ENCODE results near the gene PSD4.
A peak's percentile ranks its signal among the peaks of the same experiment; 100 is the strongest.

PSD4 gene

GRCh38 chr2:113240915-113241911, 67.4 kb downstream of the PSD4 start:
- DNase-seq = peak in 1 of 2 donors; percentile 63

DNA sequence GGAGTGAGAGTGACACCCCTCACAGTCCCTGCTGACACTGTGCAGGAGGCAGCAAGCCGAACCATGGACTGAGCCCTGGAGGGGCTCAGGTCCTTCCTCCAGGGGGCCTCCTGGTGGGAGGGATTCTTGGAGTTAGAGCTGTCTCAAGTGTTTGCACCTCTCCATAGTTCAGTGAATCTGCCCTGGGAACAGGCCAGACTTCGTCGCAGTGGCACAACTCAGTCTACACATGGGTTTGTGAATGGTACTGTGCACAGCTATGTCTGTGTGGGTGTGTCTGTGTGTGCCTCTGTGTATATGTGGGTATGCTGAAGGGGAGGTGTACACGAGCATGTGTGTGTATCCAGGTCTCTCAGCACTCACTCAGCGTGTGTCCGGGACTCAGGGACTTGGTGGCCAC, 68.6 kb downstream of the PSD4 start:
- DNase-seq = no peak

GRCh38 chr2:113245276-113245711, 71.5 kb downstream of the PSD4 start:
- DNase-seq = no peak

GRCh38 chr2:113246606-113247005, 72.8 kb downstream of the PSD4 start:
- DNase-seq = no peak

GRCh38 chr2:113248997-113249770, 75.4 kb downstream of the PSD4 start:
- peak; percentile 75 to 79 for DNase-seq

DNA sequence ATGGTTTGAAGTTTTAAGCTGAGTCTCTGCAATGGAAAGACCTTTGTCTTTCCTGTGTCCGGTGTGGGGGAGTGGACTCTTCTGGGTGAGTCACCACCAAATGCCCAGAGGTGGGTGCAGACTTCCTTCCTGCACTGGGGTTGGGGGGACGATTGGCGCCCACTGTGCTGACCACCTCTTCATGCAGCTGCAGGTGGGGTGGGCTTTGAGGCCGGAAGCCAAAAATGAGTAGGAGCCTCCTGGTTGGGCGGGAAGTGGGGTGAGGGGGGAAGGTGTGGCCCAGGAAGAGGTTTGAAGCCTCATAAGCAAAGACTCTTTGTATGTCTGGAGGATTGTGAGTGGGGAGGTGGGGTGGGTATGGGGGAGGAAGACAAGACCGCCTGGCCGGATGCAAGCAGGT, 77.3 kb downstream of the PSD4 start:
- peak; percentile 11 to 32 for DNase-seq

DNA sequence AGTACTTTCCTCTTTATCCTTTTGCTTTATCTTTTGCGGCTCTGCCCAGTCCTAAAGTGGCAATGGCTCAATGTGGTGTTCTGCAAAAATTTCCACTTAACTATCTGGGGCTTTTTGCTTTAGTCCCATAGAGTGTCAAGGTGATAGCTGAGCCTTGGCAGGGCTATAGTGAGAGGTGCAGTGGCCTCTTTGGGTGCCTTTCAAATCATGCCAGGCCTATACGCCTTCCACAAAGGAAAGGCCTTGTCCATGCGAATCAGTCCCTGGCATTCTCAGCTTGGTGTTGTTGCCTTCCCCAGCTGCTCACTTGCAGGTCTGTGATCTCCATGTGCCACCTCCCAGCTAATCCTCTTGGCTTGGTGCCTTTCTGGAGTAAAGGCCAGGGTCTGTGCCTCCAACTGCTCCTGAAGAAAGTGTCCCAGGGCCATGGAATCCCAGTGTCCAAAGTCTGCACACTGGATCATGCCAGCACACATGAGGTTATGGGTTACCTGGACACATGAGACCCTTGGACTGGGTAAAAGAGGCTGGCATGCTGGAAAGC, 78.3 kb downstream of the PSD4 start:
- DNase-seq = no peak

DNA sequence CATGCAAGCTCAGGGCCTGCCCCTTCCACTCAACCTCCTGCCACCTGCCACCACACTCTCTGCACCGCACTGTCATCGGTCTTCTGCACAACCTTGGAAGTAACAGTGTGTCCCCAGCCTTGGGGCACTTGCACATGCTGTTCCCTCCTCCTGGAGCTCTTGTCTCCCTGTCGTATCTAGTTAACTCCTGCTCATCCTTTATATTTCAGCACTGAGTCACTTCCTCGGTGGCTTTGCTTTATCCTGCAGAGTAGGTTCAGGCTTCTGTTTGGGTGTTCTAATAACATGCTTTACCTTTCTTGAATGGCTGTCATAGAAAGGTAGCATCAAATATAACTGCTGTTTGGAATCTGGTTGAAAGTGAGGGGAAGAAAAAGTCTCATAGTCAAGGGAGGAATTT, 79.7 kb downstream of the PSD4 start:
- DNase-seq = no peak

DNA sequence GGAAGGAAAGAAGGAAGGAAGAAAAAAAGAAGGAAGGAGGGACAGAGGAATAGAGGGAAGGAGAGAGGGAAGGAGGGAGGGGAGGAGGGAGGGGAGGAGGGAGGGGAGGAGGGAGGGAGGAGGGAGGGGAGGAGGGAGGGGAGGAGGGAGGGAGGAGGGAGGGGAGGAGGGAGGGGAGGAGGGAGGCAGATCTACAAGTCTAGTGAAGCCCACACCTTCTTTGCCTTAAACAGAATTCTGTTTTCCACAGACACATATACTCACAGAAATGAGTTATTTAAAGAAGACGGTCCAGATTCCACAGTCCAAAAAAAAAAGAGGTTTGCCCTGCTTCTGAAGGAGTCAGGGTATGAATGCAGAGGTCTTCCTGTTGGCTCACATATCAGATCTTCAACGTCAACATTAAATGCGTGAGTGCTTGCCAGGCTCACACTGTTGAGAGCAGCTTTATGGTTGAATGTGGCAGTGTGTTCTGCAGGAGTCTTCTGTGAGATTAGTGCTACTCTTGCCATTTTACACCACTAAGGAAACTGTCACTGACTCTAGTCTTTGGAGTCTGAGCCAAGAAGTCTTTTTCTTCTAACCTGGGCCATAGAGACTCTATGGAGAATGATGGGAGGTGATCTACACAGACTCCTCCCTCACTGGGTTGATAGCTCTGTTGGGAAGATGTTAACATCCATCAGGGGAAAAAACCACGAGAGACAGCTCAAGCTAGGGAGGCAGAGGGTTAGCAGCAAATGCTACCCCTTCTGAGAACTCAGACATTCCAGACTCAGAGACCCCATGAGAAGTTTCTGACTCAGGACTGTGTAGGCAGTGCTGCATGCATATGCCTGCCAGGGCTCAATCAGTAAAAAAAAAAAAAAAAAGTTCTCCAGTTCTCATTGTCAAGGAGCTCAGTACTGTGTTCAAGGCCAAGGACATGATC, 81.6 kb downstream of the PSD4 start:
- DNase-seq = no peak

DNA sequence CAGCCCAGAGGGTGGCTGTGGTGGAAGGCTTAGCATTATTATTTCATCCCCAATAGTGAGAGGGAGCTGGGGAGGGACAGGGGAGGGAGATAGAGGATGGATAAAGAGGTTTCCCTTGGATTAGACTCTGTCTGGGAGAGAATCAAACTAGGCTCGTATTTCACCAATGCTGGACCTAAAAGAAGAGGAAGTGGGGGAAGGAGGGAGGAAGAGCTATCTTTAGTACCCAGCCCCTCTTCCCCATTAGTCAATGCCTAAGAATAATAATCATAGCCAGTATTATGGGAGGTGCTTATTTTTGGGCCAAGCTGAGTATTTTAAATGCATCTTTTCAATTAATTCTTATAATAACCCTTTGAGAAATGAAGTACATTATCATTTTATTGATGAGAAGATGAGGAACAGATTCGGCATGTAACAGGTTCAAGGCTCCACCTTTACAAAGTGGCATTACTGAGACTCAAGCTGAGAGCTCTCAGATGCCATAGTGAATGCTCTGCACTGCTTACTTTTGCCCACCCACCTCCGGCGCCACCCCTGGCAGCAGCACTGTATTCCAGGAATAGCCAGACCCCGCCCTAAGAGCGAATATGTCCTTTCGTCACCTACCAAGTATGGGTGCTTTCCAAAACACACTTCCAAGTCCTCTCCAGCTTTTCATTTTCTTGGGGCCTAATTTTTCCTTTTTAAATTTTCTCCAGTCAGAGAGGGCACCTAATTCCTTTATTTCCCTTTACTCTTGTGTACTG, 83.9 kb downstream of the PSD4 start:
- DNase-seq = no peak

DNA sequence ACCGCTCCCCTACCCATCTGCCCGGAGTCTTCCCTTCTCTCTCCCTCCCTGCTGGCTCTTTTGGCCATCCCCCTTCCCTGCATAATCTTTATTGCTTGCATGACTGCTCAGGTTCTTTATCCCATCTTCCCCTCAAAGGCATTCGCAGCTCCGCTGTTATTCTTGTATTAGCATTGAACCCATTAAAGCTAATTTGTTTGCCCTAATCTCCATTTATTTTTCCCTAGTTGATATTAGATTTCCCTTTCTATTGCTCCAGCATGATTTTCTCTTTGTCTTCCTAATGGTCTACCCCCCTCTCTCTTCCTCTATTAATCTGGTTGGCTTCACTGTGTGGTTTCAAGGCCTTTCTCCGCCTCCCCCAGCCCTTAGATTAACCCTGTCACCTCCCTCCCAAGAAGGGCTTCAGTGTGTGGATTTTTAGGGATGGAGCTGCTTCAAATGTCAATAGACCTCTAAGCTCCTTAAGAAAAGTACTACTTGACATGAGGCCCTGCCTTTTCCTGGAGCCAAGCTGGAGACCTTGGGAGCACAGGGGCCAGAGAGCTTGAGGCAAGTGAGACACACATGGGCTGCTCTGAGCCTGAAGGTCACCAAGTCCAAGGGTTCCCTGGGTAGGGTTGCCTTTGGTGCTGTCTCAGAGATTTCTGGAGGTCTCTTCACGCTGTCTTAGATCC, 84.8 kb downstream of the PSD4 start:
- DNase-seq = no peak
